GM10266 (cell line): ENCODE data around the gene NUBPL.
"Not testable (repeated sequence)": the region's sequence is repeated elsewhere in the genome, so short reads cannot be mapped to it uniquely, and the experiment has no call there.

Source experiments
- DNase-seq: peaks from one replicate; pipeline ENCODE4 v3.0.0; 2012; ENCODE audit errors: extremely low spot score
- TF ChIP-seq, protein P1 (sequence below): IDR thresholded peaks from 2 replicates; pipeline ENCODE4 v1.5.1; 2012; ENCODE audit warnings: mild to moderate bottlenecking, low read depth; ENCODE audit not compliant: control insufficient read depth, insufficient read depth; ENCODE audit errors: missing control alignments

The NUBPL gene

DNA sequence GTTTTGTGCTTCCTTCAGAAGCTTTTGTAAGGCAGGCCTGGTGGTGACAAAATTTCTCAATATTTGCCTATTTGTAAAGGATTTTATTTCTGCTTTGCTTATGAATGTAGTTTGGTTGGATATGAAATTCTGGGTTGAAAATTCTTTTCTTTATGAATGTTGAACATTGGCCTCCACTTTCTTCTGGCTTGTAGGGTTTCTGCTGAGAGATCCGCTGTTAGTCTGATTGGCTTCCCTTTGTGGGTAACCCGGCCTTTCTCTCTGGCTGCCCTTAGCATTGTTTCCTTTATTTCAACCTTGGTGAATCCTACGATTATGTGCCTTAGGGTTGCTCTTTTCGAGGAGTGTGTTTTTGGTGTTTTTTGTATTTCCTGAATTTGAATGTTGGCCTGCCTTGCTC lies 58.2 kb downstream of the NUBPL start:
- no peak for DNase-seq
- TF ChIP-seq, protein P1, sequence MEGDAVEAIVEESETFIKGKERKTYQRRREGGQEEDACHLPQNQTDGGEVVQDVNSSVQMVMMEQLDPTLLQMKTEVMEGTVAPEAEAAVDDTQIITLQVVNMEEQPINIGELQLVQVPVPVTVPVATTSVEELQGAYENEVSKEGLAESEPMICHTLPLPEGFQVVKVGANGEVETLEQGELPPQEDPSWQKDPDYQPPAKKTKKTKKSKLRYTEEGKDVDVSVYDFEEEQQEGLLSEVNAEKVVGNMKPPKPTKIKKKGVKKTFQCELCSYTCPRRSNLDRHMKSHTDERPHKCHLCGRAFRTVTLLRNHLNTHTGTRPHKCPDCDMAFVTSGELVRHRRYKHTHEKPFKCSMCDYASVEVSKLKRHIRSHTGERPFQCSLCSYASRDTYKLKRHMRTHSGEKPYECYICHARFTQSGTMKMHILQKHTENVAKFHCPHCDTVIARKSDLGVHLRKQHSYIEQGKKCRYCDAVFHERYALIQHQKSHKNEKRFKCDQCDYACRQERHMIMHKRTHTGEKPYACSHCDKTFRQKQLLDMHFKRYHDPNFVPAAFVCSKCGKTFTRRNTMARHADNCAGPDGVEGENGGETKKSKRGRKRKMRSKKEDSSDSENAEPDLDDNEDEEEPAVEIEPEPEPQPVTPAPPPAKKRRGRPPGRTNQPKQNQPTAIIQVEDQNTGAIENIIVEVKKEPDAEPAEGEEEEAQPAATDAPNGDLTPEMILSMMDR: no peak

DNA sequence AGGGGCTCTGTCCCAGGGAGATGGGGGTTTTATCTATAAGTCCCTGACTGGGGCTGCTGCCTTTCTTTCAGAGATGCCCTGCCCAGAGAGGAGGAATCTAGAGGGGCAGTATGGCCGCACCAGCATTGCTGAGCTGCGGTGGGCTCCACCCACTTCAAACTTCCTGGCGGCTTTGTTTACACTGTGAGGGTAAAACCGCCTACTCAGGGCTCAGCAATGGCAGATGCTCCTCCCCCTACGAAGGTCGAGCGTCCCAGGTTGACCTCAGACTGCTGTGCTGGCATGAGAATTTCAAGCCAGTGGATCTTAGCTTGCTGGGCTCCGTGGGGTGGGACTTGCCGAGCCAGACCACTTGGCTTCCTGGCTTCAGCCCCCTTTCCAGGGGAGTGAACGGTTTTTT lies 59.7 kb downstream of the NUBPL start:
- DNase-seq: not testable (repeated sequence)

DNA sequence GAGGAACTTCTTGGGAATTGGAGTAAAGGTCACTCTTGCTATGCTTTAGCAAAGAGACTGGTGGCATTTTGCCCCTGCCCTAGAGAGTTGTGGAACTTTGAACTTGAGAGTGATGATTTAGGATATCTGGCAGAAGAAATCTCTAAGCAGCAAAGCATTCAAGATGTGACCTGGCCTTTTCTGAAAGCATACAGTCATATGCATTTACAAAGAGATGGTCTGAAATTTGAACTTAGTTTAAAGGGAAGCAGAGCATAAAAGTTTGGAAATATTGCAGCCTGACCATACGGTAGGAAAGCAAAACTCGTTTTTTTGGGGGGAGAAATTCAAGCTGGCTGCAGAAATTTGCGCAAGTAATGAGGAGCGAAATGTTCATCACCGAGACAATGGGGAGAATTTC lies 60.9 kb downstream of the NUBPL start:
- DNase-seq: no peak
- TF ChIP-seq, protein P1: no peak

DNA sequence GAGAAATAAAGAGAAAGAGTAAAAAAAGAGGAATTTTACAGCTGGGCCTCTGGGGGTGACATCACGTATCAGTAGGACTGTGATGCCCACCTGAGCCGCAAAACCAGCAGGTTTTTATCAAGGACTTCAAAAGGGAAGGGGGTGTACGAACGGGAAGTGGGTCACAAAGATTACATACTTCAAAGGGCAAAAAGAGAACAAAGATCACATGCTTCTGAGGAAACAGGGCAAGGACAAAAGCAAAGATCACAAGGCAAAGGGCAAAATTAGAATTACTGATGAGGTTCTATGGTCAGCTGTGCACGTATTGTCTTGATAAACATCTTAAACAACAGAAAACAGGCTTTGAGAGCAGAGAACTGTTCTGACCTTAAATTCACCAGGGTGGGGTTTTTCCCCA lies 91.7 kb downstream of the NUBPL start:
- not testable (repeated sequence) for DNase-seq

DNA sequence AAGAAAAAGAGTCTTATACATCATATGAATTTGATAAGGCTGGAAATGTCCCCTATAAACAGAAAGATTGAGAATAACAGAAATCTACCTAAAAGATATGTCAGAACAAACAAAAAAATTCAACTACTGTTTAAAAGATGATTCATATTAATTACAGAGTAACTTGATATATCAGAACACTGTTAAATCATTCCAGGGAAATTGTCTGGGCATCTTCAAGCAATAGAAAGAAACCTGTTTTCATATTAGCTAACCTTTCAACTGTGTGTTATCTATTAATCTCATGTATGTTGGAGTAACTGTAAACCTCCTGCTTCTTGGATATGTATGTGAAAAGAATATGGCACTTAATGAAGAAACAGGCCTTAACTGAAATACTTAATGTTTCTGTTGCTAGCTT lies 96.7 kb downstream of the NUBPL start:
- no peak for DNase-seq
- TF ChIP-seq, protein P1: no peak

DNA sequence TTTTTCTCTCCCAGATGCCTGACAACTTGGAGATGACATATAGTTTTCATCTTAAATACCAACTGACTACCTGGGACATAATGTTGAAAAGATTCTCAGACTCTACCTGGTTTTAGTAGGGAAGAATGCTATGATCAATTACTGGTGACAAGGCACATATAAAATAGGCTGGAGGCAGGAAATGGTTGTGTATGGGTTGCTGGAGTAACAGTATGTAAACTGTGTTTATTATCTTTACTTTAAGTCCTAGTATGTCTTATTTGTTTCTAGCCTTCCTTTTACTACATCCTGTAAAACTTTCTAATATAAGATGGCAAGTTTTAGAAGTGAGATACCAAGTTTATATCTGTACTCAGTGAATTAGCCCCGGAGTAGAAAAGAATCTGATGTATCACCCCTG lies 98.1 kb downstream of the NUBPL start:
- TF ChIP-seq, protein P1: no peak
- DNase-seq: no peak

DNA sequence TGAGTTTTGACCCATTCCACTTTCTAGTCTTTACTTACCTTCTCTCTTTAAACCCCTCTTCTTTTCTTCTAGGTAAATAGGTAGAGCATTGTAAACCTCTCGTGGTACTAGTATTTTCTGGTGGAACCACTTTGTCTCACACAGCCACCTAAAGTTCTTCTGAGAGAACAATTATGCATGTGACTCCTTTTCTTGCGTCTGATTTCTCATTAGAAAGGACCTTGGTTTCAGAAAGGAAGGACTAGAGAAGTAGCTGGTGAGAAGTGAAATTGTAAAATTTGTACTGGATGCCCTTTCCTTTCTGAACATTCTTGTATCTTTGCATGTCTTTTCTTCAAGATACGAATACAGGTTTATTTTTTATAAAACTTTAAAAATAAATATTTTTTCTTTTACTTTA lies 99.0 kb downstream of the NUBPL start:
- no peak for DNase-seq
- TF ChIP-seq, protein P1: no peak

DNA sequence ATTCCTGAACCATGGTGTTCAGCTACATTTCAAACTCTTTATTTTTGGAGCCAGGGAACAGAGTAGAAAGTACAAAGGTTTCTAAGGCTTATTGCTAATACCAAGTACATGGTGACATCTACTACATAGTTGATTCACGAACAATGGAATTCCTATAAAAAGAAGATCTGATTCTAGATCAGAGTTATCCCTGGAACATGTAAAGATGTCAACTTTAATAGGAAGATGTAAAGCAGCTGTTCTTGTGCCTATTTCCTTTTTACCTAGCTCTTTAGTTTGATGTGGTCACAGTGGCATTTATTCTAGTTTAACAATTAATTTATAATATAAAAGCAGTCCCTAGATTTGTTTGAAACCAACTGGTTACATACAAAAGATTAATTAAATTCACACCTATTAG lies 99.5 kb downstream of the NUBPL start:
- TF ChIP-seq, protein P1: no peak
- no peak for DNase-seq
